ENCODE results near the gene NXPE3. TPM values are rescaled to one million over a fixed set of nuclear protein-coding genes. Genes with fewer than 3 reads are reported as not detected.

NXPE3 gene
- total RNA-seq, 1 experiment from 2014 or later: 15.9 TPM

DNA sequence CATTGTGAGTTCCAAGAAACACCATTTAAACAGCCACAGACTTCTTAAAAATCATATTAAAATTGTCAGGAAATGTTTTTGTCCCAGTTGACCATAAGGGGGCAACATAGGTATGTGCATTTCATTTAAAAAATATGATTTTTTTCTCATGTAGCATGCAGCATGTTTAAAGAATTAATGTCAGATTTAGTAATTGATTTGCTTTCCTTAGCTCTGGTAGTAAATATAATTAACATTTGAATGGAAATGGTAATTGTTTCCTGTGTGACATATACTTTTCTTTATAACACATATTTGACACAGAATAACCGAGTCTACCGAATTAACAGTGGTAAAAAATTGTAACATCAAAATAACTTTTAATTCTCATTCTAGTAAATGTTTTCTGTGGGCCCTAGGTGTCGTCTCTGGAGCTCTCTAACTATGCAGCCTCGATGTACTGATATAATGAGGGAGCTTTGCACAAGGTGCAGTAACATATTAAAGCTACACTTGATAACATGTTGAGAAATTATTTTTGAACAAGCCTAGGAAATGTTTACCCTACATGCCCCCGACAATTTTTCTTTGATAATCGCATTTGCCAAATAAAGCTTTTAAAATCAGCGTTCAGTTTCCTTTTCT, 34.9 kb downstream of the NXPE3 start:
- Histone ChIP-seq H3K79me1 (ENCODE audit: insufficient read depth, low read depth, low read length, poor library complexity, severe bottlenecking) (no peaks in the 10 kb centered on the region), H3K27ac (ENCODE audit: insufficient read length, low read depth, low read length) (no peak overlapping the region), H3K79me2 (ENCODE audit: insufficient read depth, low read length) (no peaks in the 10 kb centered on the region), H3K23ac (ENCODE audit: insufficient read length, low read depth, low read length) (no peak overlapping the region), H3T11ph (ENCODE audit: low read length) (no peak overlapping the region), H4K8ac (replicated peaks; ENCODE audit: insufficient read length, low read depth, low read length) (no peak overlapping the region), H2AFZ (ENCODE audit: low read length) (no peak overlapping the region), H3K23me2 (ENCODE audit: insufficient read length, low read depth, low read length, poor library complexity, severe bottlenecking) (no peaks in the 10 kb centered on the region), H2AK5ac (ENCODE audit: insufficient read length, low read length) (no peak overlapping the region), H2BK20ac (ENCODE audit: low read depth, low read length, poor library complexity, severe bottlenecking) (no peak overlapping the region), H3K56ac (ENCODE audit: insufficient read length, low read depth, low read length) (no peak overlapping the region), H3K4me1 (ENCODE audit: insufficient read depth, low read length) (no peaks in the 10 kb centered on the region), H2BK5ac (ENCODE audit: insufficient read length, low read length) (no peak overlapping the region), H4K20me1 (ENCODE audit: control insufficient read depth, insufficient read depth, insufficient read length) (no peaks in the 10 kb centered on the region), H3K9ac (ENCODE audit: extremely low read depth, insufficient read length, low read length) (no peak overlapping the region), H4K5ac (ENCODE audit: insufficient read length, low read depth, low read length) (no peak overlapping the region), H3K27me3 (ENCODE audit: insufficient read depth, low read length) (no peaks in the 10 kb centered on the region), H2BK120ac (ENCODE audit: low read depth, low read length, poor library complexity, severe bottlenecking) (no peak overlapping the region), H4K91ac (ENCODE audit: insufficient read length, low read depth, low read length) (no peak overlapping the region), H3K14ac (ENCODE audit: insufficient read depth, low read length) (no peak overlapping the region), H2BK12ac (ENCODE audit: insufficient read length, low read depth, low read length) (no peak overlapping the region), H3K18ac (ENCODE audit: insufficient read length, low read depth, low read length) (no peak overlapping the region), H2BK15ac (ENCODE audit: low read depth, low read length) (no peak overlapping the region), H3K4ac (ENCODE audit: low read depth, low read length) (no peak overlapping the region), H3K9me3 (ENCODE audit: control insufficient read depth, low read depth, low read length) (no peaks in the 10 kb centered on the region), H3K4me2 (ENCODE audit: insufficient read depth, insufficient read length, low read length) (no peak overlapping the region)
- peaks cover 0 to 9% (median 0%) of the 10 kb centered on the region in 3 experiments; a peak in 3 of 7 replicates for H3K36me3 Mint-ChIP-seq (ENCODE audit: insufficient read depth in 1 of 3, low read depth in 3 of 3)
- H3K27me3 Mint-ChIP-seq (ENCODE audit: low read depth): no peaks in the 10 kb centered on the region
- H3K4me1 Mint-ChIP-seq: peaks cover 3 to 6% of the 10 kb centered on the region in 2 experiments; a peak in 2 of 4 replicates
- no peak overlapping the region for H3K4me3 Mint-ChIP-seq
- no peak overlapping the region for H3K27ac Mint-ChIP-seq
- no CpG with 5 or more reads among the region's 7 CpGs for WGBS (ENCODE audit: extremely low coverage, insufficient read length, low lambda C conversion rate)
- H3K9me3 Mint-ChIP-seq: no peaks in the 10 kb centered on the region
- no peak for DNase-seq
- TF ChIP-seq, protein P1, sequence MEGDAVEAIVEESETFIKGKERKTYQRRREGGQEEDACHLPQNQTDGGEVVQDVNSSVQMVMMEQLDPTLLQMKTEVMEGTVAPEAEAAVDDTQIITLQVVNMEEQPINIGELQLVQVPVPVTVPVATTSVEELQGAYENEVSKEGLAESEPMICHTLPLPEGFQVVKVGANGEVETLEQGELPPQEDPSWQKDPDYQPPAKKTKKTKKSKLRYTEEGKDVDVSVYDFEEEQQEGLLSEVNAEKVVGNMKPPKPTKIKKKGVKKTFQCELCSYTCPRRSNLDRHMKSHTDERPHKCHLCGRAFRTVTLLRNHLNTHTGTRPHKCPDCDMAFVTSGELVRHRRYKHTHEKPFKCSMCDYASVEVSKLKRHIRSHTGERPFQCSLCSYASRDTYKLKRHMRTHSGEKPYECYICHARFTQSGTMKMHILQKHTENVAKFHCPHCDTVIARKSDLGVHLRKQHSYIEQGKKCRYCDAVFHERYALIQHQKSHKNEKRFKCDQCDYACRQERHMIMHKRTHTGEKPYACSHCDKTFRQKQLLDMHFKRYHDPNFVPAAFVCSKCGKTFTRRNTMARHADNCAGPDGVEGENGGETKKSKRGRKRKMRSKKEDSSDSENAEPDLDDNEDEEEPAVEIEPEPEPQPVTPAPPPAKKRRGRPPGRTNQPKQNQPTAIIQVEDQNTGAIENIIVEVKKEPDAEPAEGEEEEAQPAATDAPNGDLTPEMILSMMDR (conservative IDR thresholded peaks at IDR 0.05): peak; percentile 70
